B cell (primary cell): ENCODE results near the gene MAGI2. TPM values are rescaled to one million over a fixed set of nuclear protein-coding genes. Genes with fewer than 3 reads are reported as not detected.
"Not testable (repeated sequence)": the region's sequence is repeated elsewhere in the genome, so short reads cannot be mapped to it uniquely, and the experiment has no call there.

Experiments used
- ATAC-seq: fragments of 200-7000 bp; cut with Tn5 transposase; one replicate; pipeline ENCODE4 v1.10.0; 2021; ENCODE audit warnings: low read depth, mild to moderate bottlenecking, moderate number of reproducible peaks, moderate library complexity
- CTCF ChIA-PET: fragments of 350-600 bp; sonication (Branson Sonifier 250); formaldehyde crosslinking; loops from one replicate; lab custom pipeline; 2021; ENCODE audit warnings: antibody characterized with exemption, inconsistent platforms; lab: Charles Lee
- POLR2A ChIA-PET: fragments of 350-600 bp; sonication (Branson Sonifier 250); formaldehyde crosslinking; loops from one replicate; lab custom pipeline; 2021; ENCODE audit warnings: antibody characterized with exemption; lab: Charles Lee
- DNase-seq: peaks from one replicate; pipeline ENCODE4 v3.0.0; 2013
- H2AFZ ChIP-seq: 2 replicates; pipeline ENCODE4 v1.6.1; 2012; ENCODE audit warnings: mild to moderate bottlenecking, low read depth, low read length; ENCODE audit not compliant: insufficient read depth, poor library complexity, severe bottlenecking
- H3K27ac ChIP-seq, 2 donors: 1 replicate in 1 of 2; 2 replicates in 1 of 2; pipeline ENCODE4 v1.5.1; 2012 to 2013; ENCODE audit warnings: low read length in 2 of 2, mild to moderate bottlenecking in 2 of 2, moderate library complexity in 1 of 2
- H3K27me3 ChIP-seq, 4 experiments: fragments of 200-600 bp in 1 of 4; sonication (generic) in 1 of 4; replicated peaks in 1 of 4; 1 replicate in 2 of 4; 2 replicates in 2 of 4; pipeline versions ENCODE4 v1.6.1 to v1.7.0; 2013 to 2016; ENCODE audit warnings: low read length in 3 of 4, mild to moderate bottlenecking in 2 of 4, mixed read lengths in 1 of 4, moderate library complexity in 1 of 4; ENCODE audit not compliant: insufficient read depth in 4 of 4, control insufficient read depth in 3 of 4; ENCODE audit errors: control extremely low read depth in 1 of 4
- H3K36me3 ChIP-seq, 2 experiments: replicated peaks in 1 of 2; 1 replicate in 1 of 2; 2 replicates in 1 of 2; pipeline versions ENCODE4 v1.6.1 to v1.7.1; 2013; ENCODE audit warnings: low read length in 1 of 2; ENCODE audit not compliant: insufficient read depth in 2 of 2, control insufficient read depth in 1 of 2; ENCODE audit errors: control extremely low read depth in 1 of 2, extremely low read depth in 1 of 2
- H3K4me1 ChIP-seq, 2 donors: fragments of 200-600 bp in 1 of 2; sonication (generic) in 1 of 2; 1 replicate in 1 of 2; 2 replicates in 1 of 2; pipeline versions ENCODE4 v1.5.1 to v1.6.1; 2013 to 2017; ENCODE audit warnings: low read length in 2 of 2; ENCODE audit not compliant: control insufficient read depth in 2 of 2, insufficient read depth in 2 of 2
- H3K4me2 ChIP-seq: replicated peaks from 2 replicates; pipeline ENCODE3; 2012; ENCODE audit warnings: mild to moderate bottlenecking, low read depth, low read length; ENCODE audit not compliant: poor library complexity, severe bottlenecking
- H3K4me3 ChIP-seq, 5 experiments: fragments of 200-600 bp in 1 of 5; sonication (generic) in 1 of 5; 1 replicate in 3 of 5; 2 replicates in 2 of 5; pipeline versions ENCODE4 v1.5.1 to v1.7.0; 2011 to 2016; ENCODE audit warnings: low read length in 4 of 5, mild to moderate bottlenecking in 4 of 5, low read depth in 2 of 5, control low read depth in 1 of 5, moderate library complexity in 1 of 5; ENCODE audit not compliant: insufficient read depth in 1 of 5; ENCODE audit errors: control extremely low read depth in 1 of 5, extremely low read depth in 1 of 5
- H3K79me2 ChIP-seq: fragments of 200-600 bp; sonication (generic); one replicate; pipeline ENCODE4 v1.6.0; 2016; ENCODE audit warnings: low read length; ENCODE audit not compliant: control insufficient read depth, insufficient read depth
- H3K9ac ChIP-seq: fragments of 200-600 bp; sonication (generic); 2 replicates; pipeline ENCODE4 v1.6.1; 2017; ENCODE audit warnings: mild to moderate bottlenecking, low read length, moderate library complexity
- H3K9me3 ChIP-seq, 3 donors: one replicate each; pipeline versions ENCODE4 v1.6.1 to v1.7.1; 2013; ENCODE audit warnings: low read length in 2 of 3; ENCODE audit not compliant: control insufficient read depth in 2 of 3, insufficient read depth in 1 of 3; ENCODE audit errors: control extremely low read depth in 1 of 3
- H4K20me1 ChIP-seq: 2 replicates; pipeline ENCODE4 v1.6.0; 2012; ENCODE audit warnings: mild to moderate bottlenecking, low read length; ENCODE audit not compliant: insufficient read depth, control insufficient read depth, poor library complexity, severe bottlenecking
- H3K27ac Mint-ChIP-seq: one replicate; pipeline ENCODE4 v1.8.0; 2021; ENCODE audit warnings: mixed read lengths
- H3K27me3 Mint-ChIP-seq: one replicate; pipeline ENCODE4 v1.8.0; 2021; ENCODE audit warnings: mixed read lengths
- H3K4me1 Mint-ChIP-seq: one replicate; pipeline ENCODE4 v1.8.0; 2021; ENCODE audit warnings: mixed read lengths
- H3K4me3 Mint-ChIP-seq: one replicate; pipeline ENCODE4 v1.8.0; 2021; ENCODE audit warnings: mixed read lengths
- H3K9me3 Mint-ChIP-seq: one replicate; pipeline ENCODE4 v1.8.0; 2022; ENCODE audit warnings: mixed read lengths; ENCODE audit not compliant: insufficient read depth
- CTCF ChIP-seq: fragments of 200-600 bp; IDR thresholded peaks from one replicate; pipeline ENCODE4 v1.8.0; 2022; ENCODE audit warnings: antibody characterized with exemption, mild to moderate bottlenecking
- EZH2 ChIP-seq: IDR thresholded peaks from 2 replicates; pipeline ENCODE4 v1.6.1; 2012; ENCODE audit warnings: borderline replicate concordance, low read depth, mild to moderate bottlenecking, moderate library complexity, low read length; ENCODE audit not compliant: insufficient read depth, poor library complexity, severe bottlenecking
- WGBS: methylation state at CpG from one replicate; pipeline ENCODE4 v1.1.5; 2013; ENCODE audit warnings: missing lambda C conversion rate; ENCODE audit not compliant: insufficient coverage; 5-methylcytosine and 5-hydroxymethylcytosine counted together
- intact Hi-C: fragments of 100-400 bp; cut with micrococcal nuclease; formaldehyde crosslinking; loops from one replicate; pipeline ENCODE4 v1.10.0; 2022
- polyA plus RNA-seq: library from polyadenylated mRNA; depleted of rRNA; stranded (reverse); fragments of >200 nt; gene quantifications from 2 replicates; pipeline ENCODE4 v1.2.3, GENCODE V29; 2012
- total RNA-seq, 2 donors: library from RNA; stranded (reverse); fragments of 120-200 nt in 1 of 2; gene quantifications; 1 replicate in 1 of 2; 2 replicates in 1 of 2; pipeline versions ENCODE4 v1.2.3 to v1.2.4, GENCODE V29; 2013 to 2022

Gene MAGI2
- total and polyA plus RNA-seq, 2 donors (not counting 1 experiment from before 2014, with no cell fraction given) = 0.16 to 0.64 TPM

- ChIA-PET POLR2A (no interaction called here), CTCF (no interaction called here)
- no peak overlapping the region for H3K27ac Mint-ChIP-seq
- H3K9ac ChIP-seq = no peak overlapping the region
- no peaks in the 10 kb centered on the region for H3K36me3 ChIP-seq
- no peak overlapping the region for H2AFZ ChIP-seq
- no peaks in the 10 kb centered on the region for H3K27me3 Mint-ChIP-seq
- no peaks in the 10 kb centered on the region for H3K9me3 ChIP-seq
- intact Hi-C loops = no loop called here
- no peaks in the 10 kb centered on the region for H3K79me2 ChIP-seq
- H3K4me3 Mint-ChIP-seq = no peak overlapping the region
- no CpG with 5 or more reads among the region's 1 CpG for WGBS
- DNase-seq = no peak
- no peak overlapping the region for H3K4me3 ChIP-seq
- H3K27ac ChIP-seq = no peak overlapping the region
- H3K27me3 ChIP-seq = no peaks in the 10 kb centered on the region
- TF ChIP-seq CTCF (no peak), EZH2 (no peak)
- H4K20me1 ChIP-seq = no peaks in the 10 kb centered on the region
- H3K9me3 Mint-ChIP-seq = peaks cover 5% of the 10 kb centered on the region
- no peak overlapping the region for H3K4me2 ChIP-seq
- no peak for ATAC-seq
- H3K4me1 ChIP-seq = no peaks in the 10 kb centered on the region
- no peaks in the 10 kb centered on the region for H3K4me1 Mint-ChIP-seq
Observed at GRCh38 chr7:79078273-79078672, 375.2 kb downstream of the MAGI2 start.

- H3K36me3 ChIP-seq, H3K4me3 Mint-ChIP-seq, ATAC-seq, H3K9me3 ChIP-seq, H3K4me2 ChIP-seq, H3K4me1 ChIP-seq, H3K27ac Mint-ChIP-seq, H3K79me2 ChIP-seq, intact Hi-C loops, H3K4me1 Mint-ChIP-seq, POLR2A ChIA-PET, H3K27me3 Mint-ChIP-seq, DNase-seq, H3K9ac ChIP-seq, H3K27me3 ChIP-seq, H3K4me3 ChIP-seq, H3K9me3 Mint-ChIP-seq, H3K27ac ChIP-seq, CTCF ChIA-PET, H2AFZ ChIP-seq, H4K20me1 ChIP-seq: not testable (repeated sequence)
- 56% methylated on average over 3 of the region's 5 CpGs for WGBS
Observed at GRCh38 chr7:79071187-79071586, 382.3 kb downstream of the MAGI2 start.
